Measurements from ENCODE around the gene STC2. TPM values are rescaled to one million over a fixed set of nuclear protein-coding genes. Genes with fewer than 3 reads are reported as not detected.
"Not testable (repeated sequence)": the region's sequence is repeated elsewhere in the genome, so short reads cannot be mapped to it uniquely, and the experiment has no call there.

Gene STC2
- total and polyA plus RNA-seq, 2 of the 8 experiments (the other 6 are each of a cell fraction or from before 2014, with no cell fraction given) = 26.4 to 53.1 TPM

DNA sequence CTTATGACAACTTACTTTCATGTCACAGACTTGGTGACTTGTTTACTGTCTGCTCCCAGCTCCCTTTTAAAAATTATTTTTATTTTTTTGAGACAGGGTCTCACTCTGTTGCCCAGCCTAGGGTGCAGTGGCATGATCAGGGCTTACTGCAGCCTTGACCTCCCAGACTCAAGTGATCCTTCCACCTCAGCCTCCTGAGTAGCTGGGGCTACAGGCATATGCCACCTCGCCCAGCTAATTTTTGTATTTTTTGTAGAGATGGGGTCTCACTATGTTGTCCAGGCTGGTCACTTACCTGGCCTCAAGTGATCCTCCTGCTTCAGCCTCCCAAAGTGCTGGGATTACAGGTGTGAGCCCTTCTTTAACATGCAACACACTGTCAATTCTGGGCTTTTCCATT, 35.2 kb upstream of the STC2 start:
- not testable (repeated sequence) for H3K36me3 ChIP-seq (ENCODE audit: control insufficient read depth in 2 of 4, insufficient read depth in 4 of 4, low read length in 3 of 4); H3K23ac ChIP-seq (ENCODE audit: insufficient read length); H3K9ac ChIP-seq (replicated peaks in 1 of 4; ENCODE audit: extremely low read depth in 1 of 4, low read depth in 3 of 4, low read length in 3 of 4); H2BK12ac ChIP-seq (ENCODE audit: low read depth, low read length); H3K27ac ChIP-seq (ENCODE audit: low read depth, low read length); FAIRE-seq; H3K79me2 ChIP-seq (ENCODE audit: control insufficient read depth in 1 of 2, insufficient read depth in 2 of 2, low read length in 2 of 2); H3K79me1 ChIP-seq (ENCODE audit: low read depth, low read length); H3K23me2 ChIP-seq (ENCODE audit: low read depth, low read length); H3K4me1 ChIP-seq (replicated peaks in 1 of 4; ENCODE audit: control insufficient read depth in 3 of 4, insufficient read depth in 4 of 4, low read length in 3 of 4); H3K4me2 ChIP-seq (ENCODE audit: insufficient read depth in 1 of 2, low read depth in 2 of 2, low read length in 2 of 2); H2AFZ ChIP-seq (ENCODE audit: low read length); H4K20me1 ChIP-seq (replicated peaks in 1 of 2; ENCODE audit: control insufficient read depth in 1 of 2, insufficient read depth in 2 of 2, low read length in 2 of 2); H3K18ac ChIP-seq (ENCODE audit: extremely low read depth, low read length); DNase-seq (ENCODE audit: low read depth in 1 of 2, low spot score in 2 of 2); H3K14ac ChIP-seq (ENCODE audit: insufficient read length); H2BK20ac ChIP-seq (ENCODE audit: low read length); H3K4ac ChIP-seq (replicated peaks; ENCODE audit: insufficient read length, low read depth, low read length); H4K91ac ChIP-seq (replicated peaks; ENCODE audit: insufficient read length, low read length); H3K56ac ChIP-seq (replicated peaks; ENCODE audit: insufficient read length, low read depth, low read length); H2BK120ac ChIP-seq (replicated peaks; ENCODE audit: low read depth, low read length); H3K27me3 ChIP-seq (replicated peaks in 1 of 4; ENCODE audit: control insufficient read depth in 3 of 4, extremely low read depth in 1 of 4, insufficient read depth in 3 of 4, low read length in 3 of 4); H4K8ac ChIP-seq (ENCODE audit: extremely low read depth, insufficient read depth, low read length); H3K9me3 ChIP-seq (ENCODE audit: insufficient read depth in 2 of 2, low read depth in 1 of 2, low read length in 1 of 2); H4K5ac ChIP-seq (ENCODE audit: insufficient read length, low read depth, low read length); H2AK5ac ChIP-seq (ENCODE audit: low read depth, low read length); H2BK5ac ChIP-seq (ENCODE audit: low read depth, low read length); H2BK15ac ChIP-seq (ENCODE audit: low read length); H3K4me3 ChIP-seq (ENCODE audit: extremely low read depth in 1 of 4, insufficient read depth in 2 of 4, low read depth in 3 of 4, low read length in 4 of 4)
- ChIA-PET CTCF (ENCODE audit: partially characterized antibody) (interaction anchor here (0.9 to 1.6 kb wide), 2 partner anchors 32 to 130 kb away, joined by 3 to 4 read pairs; no protein-coding TSS in a partner anchor), POLR2A (ENCODE audit: partially characterized antibody) (interaction anchor here (1.4 kb wide), 1 partner anchor 21 kb away, joined by 6 read pairs; no protein-coding TSS in a partner anchor)
- 100% methylated on average over 1 of the region's 1 CpG; no CpG with 5 or more reads in 1 of the 2 experiments for WGBS, 2 experiments (ENCODE audit: extremely low coverage in 1 of 2, insufficient coverage in 1 of 2, insufficient read length in 1 of 2, insufficient replicate concordance in 2 of 2, low coverage in 1 of 2, low lambda C conversion rate in 2 of 2, missing lambda C conversion rate in 1 of 2)
